ENCODE results near the gene CCR1.
"Not testable (repeated sequence)": the region's sequence is repeated elsewhere in the genome, so short reads cannot be mapped to it uniquely, and the experiment has no call there.

CCR1 gene

DNA sequence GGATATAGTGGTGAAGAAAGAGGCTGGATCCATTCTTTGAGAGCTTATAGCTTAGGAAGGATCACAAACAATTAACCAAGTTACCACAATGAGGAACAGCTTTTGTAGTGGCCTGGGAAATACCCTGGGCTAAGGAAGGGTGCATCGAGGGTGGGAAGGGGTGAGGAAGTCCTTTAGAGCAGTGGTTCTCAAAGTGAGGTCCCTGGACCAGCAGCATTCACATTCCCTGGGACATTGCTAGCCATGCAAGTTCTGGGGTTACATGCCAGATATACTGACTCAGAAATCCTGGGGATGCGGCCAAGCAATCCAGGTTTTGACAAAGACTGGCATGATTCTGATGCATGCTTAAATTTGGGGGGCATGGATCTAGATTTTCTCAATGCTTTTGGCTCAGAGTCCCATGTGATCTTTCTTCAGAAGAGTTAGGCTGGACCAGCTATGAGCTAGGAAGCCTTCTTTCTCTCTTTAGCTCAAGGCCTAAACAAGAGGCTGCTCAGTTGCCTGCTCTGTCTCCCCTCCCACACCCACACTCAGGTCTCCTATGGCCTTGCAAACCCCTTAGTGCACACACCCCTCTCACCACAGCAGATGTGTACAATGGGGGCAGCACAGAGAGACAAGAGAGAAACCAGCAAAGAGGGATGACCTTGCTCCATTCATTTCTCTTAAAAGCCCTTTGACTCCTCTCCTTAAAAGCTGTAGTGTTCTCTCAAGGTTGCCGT, 1.8 kb upstream of the CCR1 start:
- DNase-seq (ENCODE audit: low read depth): no peak

- DNase-seq (ENCODE audit: low read depth): no peak
Observed at GRCh38 chr3:46209053-46209452, 940 bp upstream of the CCR1 start.

DNA sequence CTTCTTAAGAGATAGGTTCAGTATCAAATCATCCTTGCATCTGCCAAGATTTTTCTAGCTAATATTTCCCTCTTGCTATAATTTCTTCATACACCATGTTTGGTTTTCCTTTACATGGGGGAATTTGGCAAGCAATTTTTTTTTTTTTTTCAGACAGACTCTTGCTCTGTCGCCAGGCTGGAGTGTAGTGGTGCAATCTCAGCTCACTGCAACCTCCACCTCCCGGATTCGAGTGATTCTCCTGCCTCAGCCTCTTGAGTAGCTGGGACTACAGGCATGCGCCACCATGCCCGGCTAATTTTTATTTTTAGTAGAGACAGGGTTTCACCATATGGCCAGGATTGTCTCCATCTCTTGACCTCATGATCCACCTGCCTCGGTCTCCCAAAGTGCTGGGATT, 599 bp downstream of the CCR1 start:
- not testable (repeated sequence) for DNase-seq (ENCODE audit: low read depth)

GRCh38 chr3:46206282-46207015, 1.7 kb downstream of the CCR1 start:
- no peak for DNase-seq (ENCODE audit: low read depth)

DNA sequence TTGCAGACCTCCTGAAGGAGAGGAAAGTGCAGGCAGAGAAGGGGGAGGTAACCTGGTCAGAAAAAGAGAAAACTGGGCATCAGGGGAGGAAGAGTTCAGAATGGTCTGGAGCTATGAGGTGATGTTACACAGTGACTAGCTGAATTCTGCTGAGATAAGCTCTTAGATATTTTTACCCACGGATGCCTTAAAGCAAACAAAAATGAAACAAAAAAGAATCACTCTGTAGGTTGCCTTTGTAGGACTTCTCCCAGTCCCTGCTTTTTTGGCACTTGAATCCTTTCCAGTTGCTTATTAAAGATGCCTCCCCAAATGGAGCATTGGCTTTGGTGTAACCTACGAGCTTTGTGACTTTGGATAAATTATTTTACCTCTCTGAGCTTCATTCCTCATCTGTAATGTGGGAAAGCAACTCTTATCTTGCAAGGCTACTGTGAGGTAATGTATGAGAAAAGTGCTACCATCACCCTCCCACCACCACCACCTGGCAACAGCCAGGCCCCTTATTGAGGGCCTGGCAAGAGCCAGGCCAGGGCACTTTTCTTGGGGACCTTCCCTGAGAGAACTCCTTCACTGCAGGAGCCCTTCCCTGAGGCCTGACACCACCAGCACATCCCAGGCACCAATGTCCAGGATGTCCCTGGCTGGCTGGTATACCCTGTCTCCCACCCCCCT, 2.7 kb downstream of the CCR1 start:
- DNase-seq (ENCODE audit: low read depth): no peak

DNA sequence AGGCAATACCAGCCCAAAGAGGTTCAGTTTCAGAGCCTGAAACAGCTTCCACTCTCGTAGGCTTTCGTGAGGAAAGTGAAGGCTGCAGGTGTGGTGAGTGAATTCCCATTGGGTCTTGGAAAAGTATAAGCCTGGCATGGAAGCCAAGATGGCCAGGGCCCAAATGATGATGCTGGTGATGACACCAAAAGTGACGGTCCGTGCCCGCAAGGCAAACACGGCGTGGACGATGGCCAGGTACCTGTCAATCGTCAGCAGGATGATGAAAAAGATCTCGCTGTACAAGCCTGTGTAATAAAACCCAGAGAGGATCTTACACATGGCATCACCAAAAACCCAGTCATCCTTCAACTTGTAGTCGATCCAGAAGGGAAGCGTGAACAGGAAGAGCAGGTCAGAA, 4.4 kb downstream of the CCR1 start:
- DNase-seq (ENCODE audit: low read depth): no peak

GRCh38 chr3:46202535-46202934, 5.6 kb downstream of the CCR1 start:
- DNase-seq (ENCODE audit: low read depth): no peak

- DNase-seq (ENCODE audit: low read depth): no peak
Observed at GRCh38 chr3:46200790-46201189, 7.3 kb downstream of the CCR1 start.

- no peak for DNase-seq (ENCODE audit: low read depth)
Observed at GRCh38 chr3:46200211-46200610, 7.9 kb downstream of the CCR1 start.

DNA sequence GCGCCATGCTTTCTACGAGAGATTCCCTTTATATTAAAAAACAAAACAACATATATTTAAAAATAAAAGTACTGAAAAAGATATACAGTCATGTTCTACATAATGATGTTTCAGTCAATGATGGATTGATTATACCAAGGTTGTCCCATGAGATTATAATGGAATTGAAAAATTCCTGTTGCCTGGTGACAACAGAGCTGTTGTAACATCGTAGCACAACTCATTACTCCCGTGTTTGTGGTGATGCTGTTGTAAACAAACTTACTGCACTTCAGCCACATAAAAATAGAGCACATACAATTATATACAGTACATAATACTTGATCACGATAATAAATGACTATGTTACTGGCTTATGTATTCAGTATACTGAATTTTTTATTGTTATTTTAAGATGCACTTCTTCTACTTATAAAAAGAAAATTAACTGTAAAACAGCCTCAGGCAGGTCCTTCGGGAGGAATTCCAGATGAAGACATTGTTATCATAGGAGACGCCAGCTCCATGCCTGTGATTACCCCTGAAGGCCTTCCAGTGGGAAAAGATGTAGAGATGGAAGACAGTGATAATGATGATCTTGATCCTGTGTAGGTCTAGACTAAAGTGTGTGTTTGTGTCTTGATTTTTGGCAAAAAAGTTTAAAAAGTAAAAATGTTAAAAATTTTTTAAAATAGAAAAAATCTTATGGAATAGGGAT, 11.7 kb downstream of the CCR1 start:
- no peak for DNase-seq (ENCODE audit: low read depth)

DNA sequence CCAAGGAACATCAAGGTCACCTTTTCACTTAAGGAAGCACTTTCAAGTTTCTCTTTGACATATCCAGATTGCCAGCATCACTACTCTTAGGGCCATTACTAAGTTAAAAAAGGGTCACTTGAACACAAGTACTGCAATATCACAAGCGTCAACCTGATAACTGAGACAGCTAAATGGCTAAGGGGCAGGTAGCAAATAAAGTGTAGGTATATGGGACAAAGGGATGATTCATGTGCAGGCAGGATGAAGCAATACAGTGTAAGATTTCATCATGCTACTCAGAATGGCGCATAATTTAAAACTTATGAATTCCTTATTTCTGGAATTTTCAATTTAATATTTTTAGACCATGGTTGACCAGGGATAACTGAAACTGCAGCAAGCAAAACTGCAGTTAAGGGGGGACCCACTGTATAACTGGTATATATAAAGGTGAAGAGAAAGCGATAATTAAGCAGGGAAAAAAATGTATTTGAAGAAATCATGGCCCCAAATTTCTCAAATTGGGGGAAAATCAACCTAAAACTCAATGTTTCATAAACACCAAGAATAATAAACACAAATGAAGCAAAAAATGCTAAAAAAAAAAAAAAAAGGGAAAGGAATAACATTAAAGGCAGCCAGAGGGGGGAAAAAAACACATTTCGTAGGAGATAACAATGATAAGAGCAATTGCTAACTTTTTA, 13.1 kb downstream of the CCR1 start:
- DNase-seq (ENCODE audit: low read depth): no peak

DNA sequence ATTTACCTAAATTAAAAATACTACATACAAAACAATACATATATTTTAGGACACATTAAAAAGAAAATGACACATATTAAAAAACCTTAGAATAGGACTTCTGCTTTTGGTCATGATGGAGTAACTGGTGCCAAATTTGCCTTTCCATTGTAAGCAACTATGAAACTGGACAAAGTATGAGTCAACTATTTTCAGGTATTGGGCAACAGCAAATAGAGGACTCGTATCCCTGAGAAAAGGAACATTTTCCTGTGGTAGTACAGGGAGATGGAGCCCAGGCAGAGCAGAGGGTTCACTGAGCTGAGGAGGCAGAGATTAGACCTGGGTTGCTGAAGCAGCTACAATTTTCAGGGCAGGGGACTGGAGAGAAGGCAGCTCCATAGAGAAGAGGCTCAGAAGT, 14.7 kb downstream of the CCR1 start:
- DNase-seq (ENCODE audit: low read depth): no peak

GRCh38 chr3:46192939-46193338, 15.2 kb downstream of the CCR1 start:
- DNase-seq (ENCODE audit: low read depth): no peak

DNA sequence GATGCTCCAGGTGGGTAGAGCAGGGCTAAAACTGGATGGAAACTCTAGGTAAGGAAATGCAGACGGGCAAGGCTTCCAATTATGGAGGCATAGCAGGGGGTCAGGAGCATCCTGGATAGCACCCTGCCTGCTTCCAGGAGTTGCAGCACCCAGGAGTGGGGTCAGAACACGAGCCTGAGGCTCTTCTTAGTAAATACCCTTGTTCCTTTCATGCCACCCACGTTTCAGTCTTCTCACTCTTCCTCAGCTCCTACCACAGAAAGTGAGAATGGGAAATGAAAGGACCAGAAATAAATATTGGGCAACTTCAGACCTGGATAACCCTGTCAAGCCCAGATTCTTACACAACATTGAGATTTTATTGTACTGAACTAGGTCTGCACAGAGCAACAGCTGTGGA, 16.4 kb downstream of the CCR1 start:
- no peak for DNase-seq (ENCODE audit: low read depth)

DNA sequence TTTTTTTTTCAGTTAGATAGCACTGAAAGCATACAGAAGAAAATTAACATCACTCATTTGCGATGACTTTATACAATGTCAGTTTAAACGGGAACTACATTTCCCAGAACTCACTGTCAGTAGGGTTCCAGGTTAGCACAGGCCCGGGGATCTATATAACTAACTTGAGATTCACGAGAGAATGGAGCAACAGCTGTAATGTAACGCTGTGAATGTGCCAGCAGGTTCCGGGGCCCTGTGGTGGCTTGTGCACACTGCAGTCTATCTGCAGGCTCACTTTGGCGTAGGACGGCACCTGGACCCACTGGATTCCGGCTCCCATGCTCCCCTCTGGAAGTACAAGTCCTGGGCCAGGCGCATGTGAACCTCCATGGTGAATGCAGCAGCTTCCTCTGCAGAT, 19.4 kb downstream of the CCR1 start:
- DNase-seq (ENCODE audit: low read depth): no peak

DNA sequence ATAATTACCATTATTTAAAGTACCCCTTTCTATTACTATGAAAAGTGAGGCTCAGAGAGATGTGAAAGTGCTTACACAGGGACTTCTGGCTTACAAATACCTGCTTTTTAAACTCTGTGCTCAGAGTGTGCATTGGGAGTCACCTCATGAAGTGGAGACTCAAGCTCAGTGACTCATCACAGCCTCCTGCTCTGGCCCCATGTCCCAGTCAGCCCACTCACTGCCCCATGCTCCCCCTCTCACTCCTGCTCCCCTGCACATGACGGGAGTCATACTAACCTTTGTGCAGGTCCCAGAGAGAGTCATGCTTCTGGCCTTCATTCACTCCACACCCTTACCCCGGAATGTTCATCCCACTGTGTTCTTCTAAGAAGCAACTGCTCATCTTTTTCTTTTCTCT, 20.2 kb downstream of the CCR1 start:
- DNase-seq (ENCODE audit: low read depth): no peak

DNA sequence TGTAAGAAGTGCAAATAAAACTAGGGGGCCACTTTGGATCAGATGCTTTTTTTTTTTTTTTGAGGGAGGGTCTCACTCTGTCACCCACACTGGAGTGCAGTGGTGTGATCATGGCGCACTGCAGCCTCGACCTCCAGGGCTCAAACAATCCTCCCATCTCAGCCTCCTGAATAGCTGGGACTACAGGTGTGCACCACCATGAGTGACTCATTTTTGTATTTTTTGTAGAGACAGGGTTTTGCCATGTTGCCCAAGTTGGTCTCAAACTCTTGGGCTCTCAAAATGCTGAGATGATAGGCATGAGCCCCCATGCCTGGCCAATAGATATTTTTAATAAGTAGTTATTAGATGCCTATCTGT, 20.8 kb downstream of the CCR1 start:
- DNase-seq (ENCODE audit: low read depth): no peak

- no peak for DNase-seq (ENCODE audit: low read depth)
Observed at GRCh38 chr3:46186471-46187340, 21.4 kb downstream of the CCR1 start.

DNA sequence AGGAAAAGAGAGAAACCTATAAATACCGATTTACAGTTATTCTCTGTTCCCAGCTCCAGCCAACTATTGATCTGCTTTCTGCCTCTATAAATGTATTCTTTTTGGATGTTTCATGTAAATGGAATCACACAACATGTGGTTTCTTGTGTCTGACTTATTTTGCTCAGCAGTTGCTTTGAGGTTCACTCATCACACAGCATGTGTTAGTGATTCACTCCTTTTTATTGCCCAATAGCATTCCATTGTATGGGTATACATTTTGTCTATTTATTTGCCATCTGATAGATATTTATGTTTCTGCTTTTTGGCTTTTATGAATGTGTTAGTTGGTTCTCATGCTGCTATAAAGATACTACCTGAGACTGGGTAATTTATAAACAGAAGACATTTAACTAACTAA, 23.6 kb downstream of the CCR1 start:
- DNase-seq (ENCODE audit: low read depth): no peak

DNA sequence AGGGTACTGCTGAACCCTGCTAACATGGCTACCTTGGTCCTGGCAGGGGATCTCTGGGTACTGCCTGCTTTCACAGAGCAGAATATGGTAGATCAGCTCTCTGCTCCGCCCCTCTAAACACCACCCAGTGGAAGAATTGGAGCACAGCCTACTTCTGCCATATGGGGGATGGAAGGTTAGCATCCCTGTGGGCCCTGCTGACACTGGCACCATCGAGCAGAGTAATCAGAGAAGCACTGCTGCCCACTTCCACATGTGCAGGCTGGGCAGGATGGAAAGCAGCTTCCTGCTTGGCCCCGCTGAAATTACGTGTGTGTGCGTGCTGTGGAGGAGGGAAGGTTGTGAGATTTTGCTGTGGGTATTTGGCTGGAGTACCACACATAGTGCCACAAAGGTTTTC, 24.8 kb downstream of the CCR1 start:
- no peak for DNase-seq (ENCODE audit: low read depth)

Data from activated T-cell treated with anti-CD3 and anti-CD28 coated beads for 24 hours (primary cell).